22Rv1 (cell line): ENCODE measurements around the gene PKD2.

Experiments used
- CTCF ChIP-seq: fragments of 450-650 bp; IDR thresholded peaks from 2 replicates; pipeline ENCODE4 v1.5.1; 2017; ENCODE audit warnings: mild to moderate bottlenecking
- ZFX ChIP-seq: fragments of 450-650 bp; IDR thresholded peaks from 2 replicates; pipeline ENCODE4 v1.6.1; 2017; ENCODE audit warnings: antibody characterized with exemption, borderline replicate concordance

GRCh38 chr4:88037936-88038335, 30.5 kb downstream of the PKD2 start:
- TF ChIP-seq CTCF (no peak), ZFX (no peak)
